SK-MEL-5 (cell line): ENCODE results near the gene CCDC107. TPM values are rescaled to one million over a fixed set of nuclear protein-coding genes. Genes with fewer than 3 reads are reported as not detected.
A peak's percentile ranks its signal among the peaks of the same experiment; 100 is the strongest.
"Not testable (repeated sequence)": the region's sequence is repeated elsewhere in the genome, so short reads cannot be mapped to it uniquely, and the experiment has no call there.

Experiments used
- DNase-seq: peaks from one replicate; pipeline ENCODE4 v3.0.0-alpha.2; 2016; ENCODE audit warnings: low read depth, low spot score
- in situ Hi-C: cut with HindIII; loops from 2 replicates; pipeline ENCODE4 v1.10.0; 2016; ENCODE audit warnings: low sequenced_read_pairs, high pct_unique_total_duplicates, low pct_unique_long_range_greater_than_20kb
- total RNA-seq: library from RNA; depleted of rRNA; stranded (reverse); fragments of >200 nt; shearing (Covaris generic); gene quantifications from 2 replicates; pipeline ENCODE4 v1.2.3, GENCODE V29; 2014

Gene CCDC107
- total RNA-seq, 1 experiment from 2014 or later, result 11.8 TPM

- no peak for DNase-seq
- in situ Hi-C loops, result no loop called here
Observed at GRCh38 chr9:35635730-35636129, 22.4 kb upstream of the CCDC107 start.

- in situ Hi-C loops, result no loop called here
- DNase-seq, result no peak
Observed at GRCh38 chr9:35636135-35636876, 21.8 kb upstream of the CCDC107 start.

- in situ Hi-C loops, DNase-seq: not testable (repeated sequence)
Observed at GRCh38 chr9:35636877-35637246, 21.2 kb upstream of the CCDC107 start.

GRCh38 chr9:35637427-35637955 is 20.6 kb upstream of the CCDC107 start:
- DNase-seq, in situ Hi-C loops: not testable (repeated sequence)

- DNase-seq, in situ Hi-C loops: not testable (repeated sequence)
Observed at GRCh38 chr9:35638751-35639150, 19.3 kb upstream of the CCDC107 start.

- in situ Hi-C loops, DNase-seq: not testable (repeated sequence)
Observed at GRCh38 chr9:35639225-35639624, 18.9 kb upstream of the CCDC107 start.

- in situ Hi-C loops, result no loop called here
Observed at GRCh38 chr9:35639631-35640030, 18.5 kb upstream of the CCDC107 start.

GRCh38 chr9:35640431-35640830 is 17.7 kb upstream of the CCDC107 start:
- in situ Hi-C loops, DNase-seq: not testable (repeated sequence)

More at GRCh38 chr9:35639631-35640030, 18.5 kb upstream of the CCDC107 start:
- DNase-seq, result no peak

GRCh38 chr9:35641478-35641877 is 16.6 kb upstream of the CCDC107 start:
- in situ Hi-C loops, DNase-seq: not testable (repeated sequence)

GRCh38 chr9:35643046-35643445 is 15.0 kb upstream of the CCDC107 start:
- no peak for DNase-seq
- in situ Hi-C loops, result no loop called here

- in situ Hi-C loops, DNase-seq: not testable (repeated sequence)
Observed at GRCh38 chr9:35645736-35646135, 12.4 kb upstream of the CCDC107 start.

GRCh38 chr9:35646153-35646532 is 11.9 kb upstream of the CCDC107 start:
- DNase-seq, result no peak
- in situ Hi-C loops, result no loop called here

GRCh38 chr9:35646533-35647265 is 11.4 kb upstream of the CCDC107 start:
- in situ Hi-C loops, result no loop called here
- DNase-seq, result peak; percentile 80

GRCh38 chr9:35649431-35650340 is 8.4 kb upstream of the CCDC107 start:
- DNase-seq, result no peak
- in situ Hi-C loops, result no loop called here

- DNase-seq, result no peak
- in situ Hi-C loops, result no loop called here
Observed at GRCh38 chr9:35650341-35651158, 7.5 kb upstream of the CCDC107 start, which contains the start of gene SIT1. Gene SIT1 (minus strand): TSS chr9:35650931. CDS start chr9:35650853, 78 bp downstream.

- DNase-seq, result no peak
- in situ Hi-C loops, result no loop called here
Observed at GRCh38 chr9:35651956-35652828, 5.9 kb upstream of the CCDC107 start.
